Mammary epithelial cell (primary cell): Measurements from ENCODE around the gene ZFYVE26.

ENCODE experiments used
- EZH2 ChIP-seq: IDR thresholded peaks from 2 replicates; pipeline ENCODE4 v1.6.1; 2012; ENCODE audit warnings: low read length, inconsistent platforms, borderline replicate concordance
- TF ChIP-seq, protein P1 (sequence below), 2 donors: IDR thresholded peaks in 1 of 2; conservative IDR thresholded peaks in 1 of 2; 2 replicates each; pipeline ENCODE4 v1.5.1; 2011 to 2012; ENCODE audit warnings: inconsistent platforms in 2 of 2, low read length in 2 of 2, mild to moderate bottlenecking in 2 of 2, control low read depth in 1 of 2, low read depth in 1 of 2; ENCODE audit not compliant: insufficient read depth in 1 of 2; ENCODE audit errors: extremely low read depth in 1 of 2

DNA sequence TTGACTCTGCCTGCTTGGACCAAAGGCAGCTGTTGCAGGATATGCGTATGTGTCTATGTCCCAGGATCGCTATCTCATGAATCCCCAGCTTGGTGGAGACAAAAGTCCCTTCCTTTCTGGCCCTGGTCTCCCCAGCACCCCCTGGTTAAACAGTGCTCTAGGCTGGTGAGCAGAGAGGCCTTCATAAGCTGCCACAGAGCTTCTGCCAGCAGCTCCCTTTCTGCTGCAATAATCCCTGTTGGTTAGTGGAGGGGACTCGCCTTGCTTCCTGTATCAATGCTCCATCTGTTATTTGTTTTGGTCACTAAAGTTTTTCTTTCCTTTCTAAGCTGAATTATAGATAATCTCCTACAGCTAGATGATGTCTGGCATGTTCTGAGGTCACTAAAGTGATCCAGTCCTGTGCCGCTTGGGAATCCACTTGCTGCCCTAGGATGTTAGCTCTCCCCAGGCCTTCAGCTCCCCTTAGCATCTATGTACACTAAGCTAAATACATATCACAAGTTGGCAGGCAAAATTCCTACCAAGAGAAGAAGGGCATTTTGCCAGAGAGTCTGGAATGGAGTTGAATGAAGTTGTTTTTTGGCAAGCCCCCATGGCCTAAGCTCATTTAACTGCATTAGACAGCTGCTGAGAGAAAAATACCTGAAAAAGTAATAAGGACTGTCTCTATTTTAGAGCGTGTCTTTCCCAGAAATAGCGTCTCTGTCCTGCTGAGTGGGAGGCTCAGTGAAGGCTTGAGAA lies 66.9 kb downstream of the ZFYVE26 start:
- TF ChIP-seq, protein P1, sequence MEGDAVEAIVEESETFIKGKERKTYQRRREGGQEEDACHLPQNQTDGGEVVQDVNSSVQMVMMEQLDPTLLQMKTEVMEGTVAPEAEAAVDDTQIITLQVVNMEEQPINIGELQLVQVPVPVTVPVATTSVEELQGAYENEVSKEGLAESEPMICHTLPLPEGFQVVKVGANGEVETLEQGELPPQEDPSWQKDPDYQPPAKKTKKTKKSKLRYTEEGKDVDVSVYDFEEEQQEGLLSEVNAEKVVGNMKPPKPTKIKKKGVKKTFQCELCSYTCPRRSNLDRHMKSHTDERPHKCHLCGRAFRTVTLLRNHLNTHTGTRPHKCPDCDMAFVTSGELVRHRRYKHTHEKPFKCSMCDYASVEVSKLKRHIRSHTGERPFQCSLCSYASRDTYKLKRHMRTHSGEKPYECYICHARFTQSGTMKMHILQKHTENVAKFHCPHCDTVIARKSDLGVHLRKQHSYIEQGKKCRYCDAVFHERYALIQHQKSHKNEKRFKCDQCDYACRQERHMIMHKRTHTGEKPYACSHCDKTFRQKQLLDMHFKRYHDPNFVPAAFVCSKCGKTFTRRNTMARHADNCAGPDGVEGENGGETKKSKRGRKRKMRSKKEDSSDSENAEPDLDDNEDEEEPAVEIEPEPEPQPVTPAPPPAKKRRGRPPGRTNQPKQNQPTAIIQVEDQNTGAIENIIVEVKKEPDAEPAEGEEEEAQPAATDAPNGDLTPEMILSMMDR (conservative IDR thresholded peaks at IDR 0.05 in 1 of 2, IDR thresholded peaks at IDR 0.05 in 1 of 2; ENCODE audit: extremely low read depth in 1 of 2, insufficient read depth in 1 of 2, low read depth in 1 of 2, low read length in 2 of 2): no peak
- no peak for TF ChIP-seq EZH2
